Astrocyte (in vitro differentiated cells and primary cell): ENCODE measurements around the gene ATG9B. TPM values are rescaled to one million over a fixed set of nuclear protein-coding genes. Genes with fewer than 3 reads are reported as not detected.

Experiments used
- DNase-seq: peaks from one replicate; pipeline ENCODE4 v3.0.0-alpha.2; 2010; ENCODE audit warnings: low read depth
- FAIRE-seq: peaks from 2 replicates; lab custom pipeline; 2011; peaks lifted over from hg19 to GRCh38; lab: Jason Lieb, UNC
- H2AFZ ChIP-seq: 2 replicates; pipeline ENCODE4 v1.6.0; 2012; ENCODE audit warnings: low read depth, low read length, inconsistent platforms
- H3K27ac ChIP-seq: 2 replicates; pipeline ENCODE4 v1.5.1; 2011; ENCODE audit warnings: low read depth, low read length, inconsistent platforms
- H3K27me3 ChIP-seq: 2 replicates; pipeline ENCODE4 v1.6.0; 2011; ENCODE audit warnings: low read length, inconsistent platforms; ENCODE audit not compliant: insufficient read depth
- H3K36me3 ChIP-seq: 2 replicates; pipeline ENCODE4 v1.5.1; 2011; ENCODE audit warnings: low read length, inconsistent platforms; ENCODE audit not compliant: insufficient read depth
- H3K4me1 ChIP-seq: 2 replicates; pipeline ENCODE4 v1.5.1; 2011; ENCODE audit warnings: low read length, inconsistent platforms; ENCODE audit not compliant: insufficient read depth
- H3K4me2 ChIP-seq: 2 replicates; pipeline ENCODE4 v1.6.0; 2012; ENCODE audit warnings: low read length, inconsistent platforms
- H3K4me3 ChIP-seq: 2 replicates; pipeline ENCODE4 v1.5.1; 2011; ENCODE audit warnings: low read depth, mild to moderate bottlenecking, low read length, inconsistent platforms; ENCODE audit not compliant: insufficient read depth
- H3K79me2 ChIP-seq: 2 replicates; pipeline ENCODE4 v1.6.0; 2012; ENCODE audit warnings: mild to moderate bottlenecking, low read length, inconsistent platforms; ENCODE audit not compliant: insufficient read depth
- H3K9ac ChIP-seq: 2 replicates; pipeline ENCODE4 v1.6.0; 2012; ENCODE audit warnings: mild to moderate bottlenecking, low read length, inconsistent platforms
- H3K9me3 ChIP-seq: 2 replicates; pipeline ENCODE4 v1.5.1; 2012; ENCODE audit warnings: low read depth, mild to moderate bottlenecking, low read length, inconsistent platforms; ENCODE audit not compliant: insufficient read depth
- H4K20me1 ChIP-seq: 2 replicates; pipeline ENCODE4 v1.6.0; 2012; ENCODE audit warnings: low read length, inconsistent platforms; ENCODE audit not compliant: insufficient read depth
- H3K27ac Mint-ChIP-seq: one replicate; pipeline ENCODE4 v1.8.0; 2021; ENCODE audit warnings: mild to moderate bottlenecking, mixed read lengths; ENCODE audit not compliant: unreplicated experiment
- H3K27me3 Mint-ChIP-seq: one replicate; pipeline ENCODE4 v1.8.0; 2021; ENCODE audit warnings: low read depth, mixed read lengths; ENCODE audit not compliant: unreplicated experiment
- H3K36me3 Mint-ChIP-seq: one replicate; pipeline ENCODE4 v1.8.0; 2021; ENCODE audit warnings: low read depth, mixed read lengths; ENCODE audit not compliant: unreplicated experiment
- H3K4me1 Mint-ChIP-seq: one replicate; pipeline ENCODE4 v1.8.0; 2021; ENCODE audit warnings: low read depth, mixed read lengths; ENCODE audit not compliant: unreplicated experiment
- H3K4me3 Mint-ChIP-seq: one replicate; pipeline ENCODE4 v1.8.0; 2021; ENCODE audit warnings: mild to moderate bottlenecking, moderate library complexity, mixed read lengths; ENCODE audit not compliant: unreplicated experiment
- H3K9me3 Mint-ChIP-seq: one replicate; pipeline ENCODE4 v1.8.0; 2021; ENCODE audit warnings: mild to moderate bottlenecking, mixed read lengths; ENCODE audit not compliant: unreplicated experiment
- EZH2 ChIP-seq: IDR thresholded peaks from 2 replicates; pipeline ENCODE4 v1.6.1; 2012; ENCODE audit warnings: mild to moderate bottlenecking, low read length, inconsistent platforms; ENCODE audit not compliant: insufficient read depth
- total RNA-seq: library from RNA; stranded (reverse); gene quantifications from 2 replicates; pipeline ENCODE4 v1.2.1, GENCODE V29; 2021
- TF ChIP-seq, protein P1 (sequence below): IDR thresholded peaks from 2 replicates; pipeline ENCODE4 v1.5.1; 2011; ENCODE audit warnings: low read depth, mild to moderate bottlenecking, inconsistent platforms, low read length, moderate library complexity; ENCODE audit not compliant: insufficient read depth

Gene ATG9B
- total RNA-seq, 1 donor from 2014 or later, result 2.2 TPM

DNA sequence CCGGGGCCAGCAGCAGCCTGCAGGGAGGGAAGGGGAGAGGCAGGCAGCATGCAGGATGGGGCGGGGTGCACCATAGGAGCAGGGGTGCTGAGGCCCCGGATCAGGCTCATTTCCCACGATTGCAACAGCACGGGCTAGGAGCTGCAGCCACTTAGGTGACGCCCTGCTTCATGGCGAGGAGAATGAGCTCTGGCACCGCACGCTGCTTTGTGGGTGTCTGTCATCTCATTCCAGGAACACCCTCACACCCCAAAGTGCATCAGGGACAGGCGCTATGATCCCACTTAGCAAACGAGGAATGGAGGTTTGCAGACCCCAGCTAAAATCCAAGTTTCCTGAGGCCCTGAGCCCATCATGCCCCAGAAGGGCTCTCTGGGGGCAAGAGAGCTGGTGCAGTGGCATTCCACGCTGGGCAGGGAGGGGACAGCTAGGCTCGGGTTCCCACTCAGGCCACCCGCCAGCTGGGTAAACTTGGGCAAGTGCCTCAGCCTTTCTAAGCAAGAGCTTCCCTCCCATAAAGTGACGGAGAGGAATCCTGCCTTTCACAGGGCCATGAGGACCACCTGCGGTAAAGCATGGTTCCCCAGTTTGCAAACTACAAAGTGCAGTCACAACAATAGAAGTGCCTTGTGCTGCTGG lies 55.4 kb downstream of the ATG9B start:
- Mint-ChIP-seq H3K4me3 (no peak overlapping the region), H3K4me1 (peaks cover 7% of the 10 kb centered on the region), H3K36me3 (peaks cover 3% of the 10 kb centered on the region), H3K27ac (no peak overlapping the region), H3K9me3 (no peaks in the 10 kb centered on the region), H3K27me3 (peaks cover 17% of the 10 kb centered on the region)
- no peak overlapping the region for H3K9ac ChIP-seq
- no peaks in the 10 kb centered on the region for H3K9me3 ChIP-seq
- H2AFZ ChIP-seq, result no peak overlapping the region
- peaks cover 46% of the 10 kb centered on the region for H3K27me3 ChIP-seq
- TF ChIP-seq, protein P1, sequence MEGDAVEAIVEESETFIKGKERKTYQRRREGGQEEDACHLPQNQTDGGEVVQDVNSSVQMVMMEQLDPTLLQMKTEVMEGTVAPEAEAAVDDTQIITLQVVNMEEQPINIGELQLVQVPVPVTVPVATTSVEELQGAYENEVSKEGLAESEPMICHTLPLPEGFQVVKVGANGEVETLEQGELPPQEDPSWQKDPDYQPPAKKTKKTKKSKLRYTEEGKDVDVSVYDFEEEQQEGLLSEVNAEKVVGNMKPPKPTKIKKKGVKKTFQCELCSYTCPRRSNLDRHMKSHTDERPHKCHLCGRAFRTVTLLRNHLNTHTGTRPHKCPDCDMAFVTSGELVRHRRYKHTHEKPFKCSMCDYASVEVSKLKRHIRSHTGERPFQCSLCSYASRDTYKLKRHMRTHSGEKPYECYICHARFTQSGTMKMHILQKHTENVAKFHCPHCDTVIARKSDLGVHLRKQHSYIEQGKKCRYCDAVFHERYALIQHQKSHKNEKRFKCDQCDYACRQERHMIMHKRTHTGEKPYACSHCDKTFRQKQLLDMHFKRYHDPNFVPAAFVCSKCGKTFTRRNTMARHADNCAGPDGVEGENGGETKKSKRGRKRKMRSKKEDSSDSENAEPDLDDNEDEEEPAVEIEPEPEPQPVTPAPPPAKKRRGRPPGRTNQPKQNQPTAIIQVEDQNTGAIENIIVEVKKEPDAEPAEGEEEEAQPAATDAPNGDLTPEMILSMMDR, result no peak
- TF ChIP-seq EZH2, result no peak
- H3K79me2 ChIP-seq, result no peaks in the 10 kb centered on the region
- no peak overlapping the region for H3K4me2 ChIP-seq
- no peaks in the 10 kb centered on the region for H3K36me3 ChIP-seq
- DNase-seq (no peak), FAIRE-seq (no peak)
- no peak overlapping the region for H3K4me3 ChIP-seq
- no peaks in the 10 kb centered on the region for H4K20me1 ChIP-seq
- no peaks in the 10 kb centered on the region for H3K4me1 ChIP-seq
- H3K27ac ChIP-seq, result no peak overlapping the region

DNA sequence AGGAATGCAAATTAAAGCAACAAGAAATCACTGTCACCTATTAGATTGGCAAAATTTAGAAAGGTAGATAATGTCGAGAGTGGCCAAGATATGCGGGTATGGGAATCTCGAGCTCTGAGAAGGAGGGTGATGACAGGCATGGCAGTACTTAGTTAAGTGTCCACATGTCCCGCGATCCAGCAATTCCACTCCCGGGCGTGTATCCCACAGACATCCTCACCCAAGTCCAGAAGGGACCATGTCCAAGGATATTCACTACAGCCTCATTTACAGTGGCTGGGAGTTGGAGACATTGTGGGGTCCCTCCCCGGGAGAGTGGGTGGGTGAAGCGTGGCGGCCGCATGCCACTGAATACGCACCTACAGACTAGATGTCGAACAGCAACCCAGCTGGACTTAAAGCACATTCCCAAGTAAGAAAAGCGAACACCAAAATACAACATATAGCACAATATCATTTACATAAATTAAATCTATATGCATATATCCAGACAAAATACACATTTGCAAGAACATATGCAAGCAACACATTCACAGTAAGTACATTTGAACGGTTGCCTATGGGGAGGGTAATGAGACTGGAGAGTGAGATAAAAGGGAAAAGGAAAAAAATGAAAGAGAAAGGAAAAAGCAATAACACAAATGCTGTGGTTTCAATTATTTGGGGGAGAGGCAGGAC lies 56.1 kb downstream of the ATG9B start:
- Histone ChIP-seq H4K20me1 (no peaks in the 10 kb centered on the region), H2AFZ (no peak overlapping the region), H3K4me2 (no peak overlapping the region), H3K27me3 (peaks cover 44% of the 10 kb centered on the region), H3K9ac (no peak overlapping the region), H3K36me3 (no peaks in the 10 kb centered on the region), H3K79me2 (no peaks in the 10 kb centered on the region), H3K9me3 (no peaks in the 10 kb centered on the region), H3K4me1 (no peaks in the 10 kb centered on the region), H3K27ac (no peak overlapping the region), H3K4me3 (no peak overlapping the region)
- peaks cover 14% of the 10 kb centered on the region for H3K27me3 Mint-ChIP-seq
- FAIRE-seq (no peak), DNase-seq (no peak)
- no peaks in the 10 kb centered on the region for H3K9me3 Mint-ChIP-seq
- TF ChIP-seq, protein P1, result no peak
- TF ChIP-seq EZH2, result no peak
- H3K27ac Mint-ChIP-seq, result no peak overlapping the region
- no peak overlapping the region for H3K4me3 Mint-ChIP-seq
- H3K4me1 Mint-ChIP-seq, result peaks cover 7% of the 10 kb centered on the region
- H3K36me3 Mint-ChIP-seq, result peaks cover 3% of the 10 kb centered on the region

DNA sequence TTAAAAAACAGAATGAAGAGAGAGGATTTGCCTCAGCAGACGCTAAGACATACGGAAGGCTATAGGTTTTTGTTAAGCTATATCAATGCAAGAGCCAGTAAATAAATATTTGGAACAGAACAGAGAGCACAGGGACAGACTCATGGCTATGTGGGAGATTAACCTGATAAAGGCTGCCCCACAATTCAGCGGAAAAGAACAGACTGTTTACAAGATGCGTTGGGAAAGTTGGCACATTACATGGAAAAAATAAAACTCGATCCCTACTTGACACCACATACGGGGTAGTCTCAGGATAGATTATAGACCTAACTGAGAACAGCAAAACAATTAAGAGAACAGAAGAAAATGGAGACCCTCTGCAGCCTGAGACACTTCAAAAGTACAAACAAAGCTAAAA lies 56.9 kb downstream of the ATG9B start:
- H3K27me3 Mint-ChIP-seq, result peaks cover 9% of the 10 kb centered on the region
- FAIRE-seq, result no peak

More for the DNA sequence above, 56.9 kb downstream of the ATG9B start:
- H3K79me2 ChIP-seq, result no peaks in the 10 kb centered on the region
- Mint-ChIP-seq H3K4me1 (peaks cover 10% of the 10 kb centered on the region), H3K36me3 (peaks cover 3% of the 10 kb centered on the region), H3K27ac (no peak overlapping the region), H3K4me3 (no peak overlapping the region), H3K9me3 (no peaks in the 10 kb centered on the region)
- no peak overlapping the region for H3K9ac ChIP-seq
- no peak overlapping the region for H3K27ac ChIP-seq
- H3K4me1 ChIP-seq, result no peaks in the 10 kb centered on the region
- no peaks in the 10 kb centered on the region for H3K36me3 ChIP-seq
- no peaks in the 10 kb centered on the region for H4K20me1 ChIP-seq
- H3K4me2 ChIP-seq, result no peak overlapping the region
- H3K9me3 ChIP-seq, result no peaks in the 10 kb centered on the region
- no peak for DNase-seq
- H3K27me3 ChIP-seq, result peaks cover 40% of the 10 kb centered on the region
- H2AFZ ChIP-seq, result no peak overlapping the region
- TF ChIP-seq, protein P1, result no peak
- no peak for TF ChIP-seq EZH2
- H3K4me3 ChIP-seq, result no peak overlapping the region
